Colonic mucosa (tissue), 4 donors: Measurements from ENCODE around the gene FAAP24. TPM values are rescaled to one million over a fixed set of nuclear protein-coding genes. Genes with fewer than 3 reads are reported as not detected.
"Not testable (repeated sequence)": the region's sequence is repeated elsewhere in the genome, so short reads cannot be mapped to it uniquely, and the experiment has no call there.

ENCODE experiments used
- DNase-seq: peaks from one replicate; pipeline ENCODE4 v3.0.0-alpha.2; 2020
- H3K27ac ChIP-seq: fragments of 200-600 bp; one replicate; pipeline ENCODE4 v1.8.0; 2021
- H3K27me3 ChIP-seq: fragments of 200-600 bp; one replicate; pipeline ENCODE4 v1.8.0; 2021
- H3K36me3 ChIP-seq: fragments of 200-600 bp; one replicate; pipeline ENCODE4 v1.8.0; 2021
- H3K4me1 ChIP-seq: fragments of 200-600 bp; one replicate; pipeline ENCODE4 v1.8.0; 2021; ENCODE audit warnings: mild to moderate bottlenecking
- H3K4me3 ChIP-seq: fragments of 200-600 bp; one replicate; pipeline ENCODE4 v1.8.0; 2021
- H3K9ac ChIP-seq, 2 donors: one replicate each; pipeline ENCODE4 v1.7.0; 2013; ENCODE audit warnings: control low read depth in 2 of 2, low read depth in 2 of 2, low read length in 2 of 2
- H3K9me3 ChIP-seq: fragments of 200-600 bp; one replicate; pipeline ENCODE4 v1.8.0; 2021
- CTCF ChIP-seq: fragments of 200-600 bp; IDR thresholded peaks from one replicate; pipeline ENCODE4 v1.8.0; 2022; ENCODE audit warnings: antibody characterized with exemption, mild to moderate bottlenecking
- intact Hi-C: fragments of 100-400 bp; cut with DNase I; formaldehyde crosslinking; loops from one replicate; pipeline ENCODE4 v1.14.1; 2022
- total RNA-seq, 2 donors: library from RNA; stranded (reverse); fragmentation: NEBNext Ultra II Directional in 1 of 2; extraction: Animal tissue kit (Norgen Biotek cat#: 25700) in 1 of 2; gene quantifications; one replicate each; pipeline ENCODE4 v1.2.1, GENCODE V29; 2021
- donor health status: healthy.
- donor health status: DM: no; HTN: no; CAD: no.
- donor health status: DM: no; HTN: no; CAD: no.

Gene FAAP24
- total RNA-seq, 2 donors from 2014 or later, result 1.3 to 5.2 TPM

GRCh38 chr19:32988724-32989123, 16.7 kb downstream of the FAAP24 start:
- no peak for DNase-seq
- H3K4me3 ChIP-seq, result no peak overlapping the region
- no peak for TF ChIP-seq CTCF

GRCh38 chr19:32995966-32996365, 23.9 kb downstream of the FAAP24 start:
- H3K4me1 ChIP-seq, H3K4me3 ChIP-seq, H3K9me3 ChIP-seq, intact Hi-C loops, H3K36me3 ChIP-seq, H3K9ac ChIP-seq, H3K27ac ChIP-seq, DNase-seq, H3K27me3 ChIP-seq: not testable (repeated sequence)

More at GRCh38 chr19:32988724-32989123, 16.7 kb downstream of the FAAP24 start:
- H3K36me3 ChIP-seq, result peaks cover 11% of the 10 kb centered on the region
- H3K27ac ChIP-seq, result no peak overlapping the region
- intact Hi-C loops, result no loop called here
- H3K9ac ChIP-seq, result no peak overlapping the region
- H3K9me3 ChIP-seq, result no peaks in the 10 kb centered on the region
- no peaks in the 10 kb centered on the region for H3K27me3 ChIP-seq
- H3K4me1 ChIP-seq, result no peaks in the 10 kb centered on the region

- H3K27me3 ChIP-seq, H3K27ac ChIP-seq, H3K36me3 ChIP-seq, DNase-seq, intact Hi-C loops, H3K4me1 ChIP-seq, H3K4me3 ChIP-seq, H3K9me3 ChIP-seq, H3K9ac ChIP-seq: not testable (repeated sequence)
Measured at GRCh38 chr19:32997061-32997464, 25.0 kb downstream of the FAAP24 start.

GRCh38 chr19:32997716-32998355, 25.8 kb downstream of the FAAP24 start:
- Histone ChIP-seq H3K9ac (no peak overlapping the region), H3K27ac (no peak overlapping the region), H3K4me3 (no peak overlapping the region), H3K9me3 (no peaks in the 10 kb centered on the region), H3K36me3 (no peaks in the 10 kb centered on the region), H3K27me3 (no peaks in the 10 kb centered on the region), H3K4me1 (no peaks in the 10 kb centered on the region)
- no peak for TF ChIP-seq CTCF
- DNase-seq, result no peak
- intact Hi-C loops, result no loop called here

GRCh38 chr19:32998722-32999121, 26.7 kb downstream of the FAAP24 start:
- no peak for TF ChIP-seq CTCF
- Histone ChIP-seq H3K36me3 (no peaks in the 10 kb centered on the region), H3K9me3 (no peaks in the 10 kb centered on the region), H3K4me3 (no peak overlapping the region), H3K4me1 (no peaks in the 10 kb centered on the region), H3K27ac (no peak overlapping the region), H3K9ac (no peak overlapping the region), H3K27me3 (no peaks in the 10 kb centered on the region)
- intact Hi-C loops, result no loop called here
- DNase-seq, result no peak

- Histone ChIP-seq H3K27ac (no peak overlapping the region), H3K9me3 (no peaks in the 10 kb centered on the region), H3K4me1 (no peaks in the 10 kb centered on the region), H3K27me3 (no peaks in the 10 kb centered on the region), H3K9ac (no peak overlapping the region), H3K4me3 (no peak overlapping the region), H3K36me3 (no peaks in the 10 kb centered on the region)
- TF ChIP-seq CTCF, result no peak
- intact Hi-C loops, result no loop called here
- no peak for DNase-seq
Measured at GRCh38 chr19:33000510-33000909, 28.5 kb downstream of the FAAP24 start.
